KOPT-K1 (cell line): ENCODE data around the gene EIF2AK3.
"Not testable (repeated sequence)": the region's sequence is repeated elsewhere in the genome, so short reads cannot be mapped to it uniquely, and the experiment has no call there.

ENCODE experiments used
- H3K27ac ChIP-seq: fragments of 200-600 bp; sonication (generic); 2 replicates; pipeline ENCODE4 v1.5.1; 2016; ENCODE audit warnings: antibody characterized with exemption, mild to moderate bottlenecking, low read depth, low read length; ENCODE audit not compliant: poor library complexity, severe bottlenecking
- H3K36me3 ChIP-seq: fragments of 200-600 bp; sonication (generic); 2 replicates; pipeline ENCODE4 v1.5.1; 2017; ENCODE audit warnings: antibody characterized with exemption, mild to moderate bottlenecking, low read length, moderate library complexity; ENCODE audit not compliant: insufficient read depth
- H3K9me3 ChIP-seq: fragments of 200-600 bp; sonication (generic); 2 replicates; pipeline ENCODE4 v1.5.1; 2017; ENCODE audit warnings: antibody characterized with exemption, low read length, mild to moderate bottlenecking; ENCODE audit not compliant: insufficient read depth, poor library complexity, severe bottlenecking

The EIF2AK3 gene

GRCh38 chr2:88645291-88645882 is 18.1 kb upstream of the EIF2AK3 start:
- not testable (repeated sequence) for H3K27ac ChIP-seq, H3K36me3 ChIP-seq, H3K9me3 ChIP-seq

- Histone ChIP-seq H3K9me3 (peaks cover 20% of the 10 kb centered on the region), H3K27ac (no peak overlapping the region), H3K36me3 (no peaks in the 10 kb centered on the region)
Observed at GRCh38 chr2:88642278-88642677, 15.0 kb upstream of the EIF2AK3 start.

GRCh38 chr2:88641330-88641729 is 14.1 kb upstream of the EIF2AK3 start:
- Histone ChIP-seq H3K9me3 (peaks cover 20% of the 10 kb centered on the region), H3K27ac (no peak overlapping the region), H3K36me3 (no peaks in the 10 kb centered on the region)

- H3K36me3 ChIP-seq = no peaks in the 10 kb centered on the region
- peaks cover 20% of the 10 kb centered on the region for H3K9me3 ChIP-seq
- H3K27ac ChIP-seq = no peak overlapping the region
Observed at GRCh38 chr2:88639865-88640264, 12.6 kb upstream of the EIF2AK3 start.

- Histone ChIP-seq H3K9me3 (peaks cover 20% of the 10 kb centered on the region), H3K36me3 (no peaks in the 10 kb centered on the region), H3K27ac (no peak overlapping the region)
Observed at GRCh38 chr2:88638743-88639142, 11.5 kb upstream of the EIF2AK3 start.

GRCh38 chr2:88638123-88638650 is 10.9 kb upstream of the EIF2AK3 start:
- Histone ChIP-seq H3K27ac (no peak overlapping the region), H3K9me3 (peaks cover 20% of the 10 kb centered on the region), H3K36me3 (no peaks in the 10 kb centered on the region)

GRCh38 chr2:88637464-88637863 is 10.2 kb upstream of the EIF2AK3 start:
- Histone ChIP-seq H3K27ac (no peak overlapping the region), H3K9me3 (peaks cover 20% of the 10 kb centered on the region), H3K36me3 (no peaks in the 10 kb centered on the region)

- Histone ChIP-seq H3K36me3 (no peaks in the 10 kb centered on the region), H3K9me3 (peaks cover 19% of the 10 kb centered on the region), H3K27ac (no peak overlapping the region)
Observed at GRCh38 chr2:88636026-88636425, 8.8 kb upstream of the EIF2AK3 start.

- Histone ChIP-seq H3K36me3 (no peaks in the 10 kb centered on the region), H3K9me3 (no peaks in the 10 kb centered on the region), H3K27ac (no peak overlapping the region)
Observed at GRCh38 chr2:88632569-88632968, 5.3 kb upstream of the EIF2AK3 start.

GRCh38 chr2:88628571-88628939 is 1.3 kb upstream of the EIF2AK3 start:
- peaks cover 6% of the 10 kb centered on the region; the same call in 1 of the 2 replicates for H3K36me3 ChIP-seq
- peak overlapping the region; percentile 82 for H3K27ac ChIP-seq
- no peaks in the 10 kb centered on the region for H3K9me3 ChIP-seq

GRCh38 chr2:88627856-88628570 is 749 bp upstream of the EIF2AK3 start:
- no peaks in the 10 kb centered on the region for H3K9me3 ChIP-seq
- H3K36me3 ChIP-seq = peaks cover 6% of the 10 kb centered on the region; the same call in 1 of the 2 replicates
- H3K27ac ChIP-seq = peak overlapping the region; percentile 82

GRCh38 chr2:88626171-88627054 is 851 bp downstream of the EIF2AK3 start:
- peak overlapping the region; percentile 82 for H3K27ac ChIP-seq
- H3K36me3 ChIP-seq = peaks cover 6% of the 10 kb centered on the region; the same call in 1 of the 2 replicates
- H3K9me3 ChIP-seq = no peaks in the 10 kb centered on the region

GRCh38 chr2:88624477-88624876 is 2.8 kb downstream of the EIF2AK3 start:
- Histone ChIP-seq H3K36me3 (peaks cover 6% of the 10 kb centered on the region; the same call in 1 of the 2 replicates), H3K27ac (no peak overlapping the region), H3K9me3 (no peaks in the 10 kb centered on the region)

- not testable (repeated sequence) for H3K9me3 ChIP-seq, H3K27ac ChIP-seq, H3K36me3 ChIP-seq
Observed at GRCh38 chr2:88623831-88624465, 3.3 kb downstream of the EIF2AK3 start.

GRCh38 chr2:88622307-88622706 is 5.0 kb downstream of the EIF2AK3 start:
- Histone ChIP-seq H3K27ac (no peak overlapping the region), H3K36me3 (peaks cover 6% of the 10 kb centered on the region; the same call in 1 of the 2 replicates), H3K9me3 (no peaks in the 10 kb centered on the region)
